CD4-positive, alpha-beta T cell (primary cell): ENCODE data around the gene GRM5. TPM values are rescaled to one million over a fixed set of nuclear protein-coding genes. Genes with fewer than 3 reads are reported as not detected.

Source experiments
- ATAC-seq: fragments of 200-7000 bp; cut with Tn5 transposase; one replicate; pipeline ENCODE4 v1.10.0; 2022; ENCODE audit warnings: mild to moderate bottlenecking; ENCODE audit not compliant: poor library complexity
- CTCF ChIA-PET: fragments of 350-600 bp; sonication (Branson Sonifier 250); formaldehyde crosslinking; loops from one replicate; lab custom pipeline; 2021; ENCODE audit warnings: antibody characterized with exemption, inconsistent platforms; lab: Charles Lee
- POLR2A ChIA-PET: fragments of 350-600 bp; sonication (Branson Sonifier 250); formaldehyde crosslinking; loops from one replicate; lab custom pipeline; 2021; ENCODE audit warnings: antibody characterized with exemption, inconsistent platforms; lab: Charles Lee
- DNase-seq, 14 experiments: peaks; one replicate each; pipeline ENCODE4 v3.0.0-alpha.2; 2013 to 2020; ENCODE audit warnings: mixed read lengths in 2 of 14
- H3K27ac ChIP-seq, 2 donors: one replicate each; pipeline versions ENCODE4 v1.5.1 to v1.7.0; 2013; ENCODE audit warnings: low read length in 2 of 2, low read depth in 1 of 2, mild to moderate bottlenecking in 1 of 2
- H3K27me3 ChIP-seq, 2 experiments: 1 replicate in 1 of 2; 2 replicates in 1 of 2; pipeline versions ENCODE4 v1.6.1 to v1.7.0; 2013; ENCODE audit warnings: low read length in 2 of 2, control low read depth in 1 of 2, mild to moderate bottlenecking in 1 of 2, moderate library complexity in 1 of 2; ENCODE audit not compliant: insufficient read depth in 2 of 2, control insufficient read depth in 1 of 2
- H3K36me3 ChIP-seq: one replicate; pipeline ENCODE4 v1.6.1; 2013; ENCODE audit warnings: low read length, control low read depth; ENCODE audit not compliant: insufficient read depth
- H3K4me1 ChIP-seq: one replicate; pipeline ENCODE4 v1.6.1; 2013; ENCODE audit warnings: low read length, control low read depth; ENCODE audit not compliant: insufficient read depth
- H3K4me3 ChIP-seq: one replicate; pipeline ENCODE4 v1.5.1; 2013; ENCODE audit warnings: mild to moderate bottlenecking, low read length, moderate library complexity
- H3K9me3 ChIP-seq, 2 experiments: 1 replicate in 1 of 2; 2 replicates in 1 of 2; pipeline versions ENCODE4 v1.6.1 to v1.7.0; 2013; ENCODE audit warnings: low read length in 2 of 2, mild to moderate bottlenecking in 2 of 2, control low read depth in 1 of 2, moderate library complexity in 1 of 2; ENCODE audit not compliant: control insufficient read depth in 1 of 2, insufficient read depth in 1 of 2
- H3K27ac Mint-ChIP-seq: one replicate; pipeline ENCODE4 v1.8.0; 2020; ENCODE audit warnings: mixed read lengths
- H3K27me3 Mint-ChIP-seq: one replicate; pipeline ENCODE4 v1.8.0; 2021; ENCODE audit warnings: mixed read lengths
- H3K36me3 Mint-ChIP-seq: one replicate; pipeline ENCODE4 v1.8.0; 2021; ENCODE audit warnings: low read depth, mixed read lengths
- H3K4me1 Mint-ChIP-seq: one replicate; pipeline ENCODE4 v1.8.0; 2021; ENCODE audit warnings: low read depth, mixed read lengths
- H3K4me3 Mint-ChIP-seq: one replicate; pipeline ENCODE4 v1.8.0; 2020; ENCODE audit warnings: mild to moderate bottlenecking, mixed read lengths
- H3K9me3 Mint-ChIP-seq: one replicate; pipeline ENCODE4 v1.8.0; 2020; ENCODE audit warnings: mixed read lengths
- intact Hi-C, 2 experiments: fragments of 100-400 bp; cut with DNase I in 1 of 2; cut with micrococcal nuclease in 1 of 2; formaldehyde crosslinking; loops; one replicate each; pipeline versions ENCODE4 v1.15.1 to v1.9.0; 2023 to 2025; cut with DNase I, micrococcal nuclease
- total RNA-seq, 174 experiments: library from RNA in 2 of 174; stranded (reverse) in 2 of 174; gene quantifications; one replicate each; pipeline ENCODE4 v1.2.3 and lab custom pipeline; 2021 to 2026
- TF ChIP-seq, protein P1 (sequence below): fragments of 200-600 bp; IDR thresholded peaks from one replicate; pipeline ENCODE4 v1.8.0; 2022; ENCODE audit warnings: antibody characterized with exemption, mild to moderate bottlenecking

The GRM5 gene
- total RNA-seq, 2 experiments from 2014 or later: not detected

- POLR2A ChIA-PET: no interaction called here
- no peak overlapping the region for H3K4me3 Mint-ChIP-seq
- peaks cover 2% of the 10 kb centered on the region for H3K9me3 Mint-ChIP-seq
- Histone ChIP-seq H3K27ac (no peak overlapping the region), H3K4me1 (no peaks in the 10 kb centered on the region), H3K36me3 (no peaks in the 10 kb centered on the region), H3K4me3 (no peak overlapping the region), H3K27me3 (no peaks in the 10 kb centered on the region), H3K9me3 (no peaks in the 10 kb centered on the region)
- ATAC-seq (no peak), DNase-seq (no peak)
- TF ChIP-seq, protein P1, sequence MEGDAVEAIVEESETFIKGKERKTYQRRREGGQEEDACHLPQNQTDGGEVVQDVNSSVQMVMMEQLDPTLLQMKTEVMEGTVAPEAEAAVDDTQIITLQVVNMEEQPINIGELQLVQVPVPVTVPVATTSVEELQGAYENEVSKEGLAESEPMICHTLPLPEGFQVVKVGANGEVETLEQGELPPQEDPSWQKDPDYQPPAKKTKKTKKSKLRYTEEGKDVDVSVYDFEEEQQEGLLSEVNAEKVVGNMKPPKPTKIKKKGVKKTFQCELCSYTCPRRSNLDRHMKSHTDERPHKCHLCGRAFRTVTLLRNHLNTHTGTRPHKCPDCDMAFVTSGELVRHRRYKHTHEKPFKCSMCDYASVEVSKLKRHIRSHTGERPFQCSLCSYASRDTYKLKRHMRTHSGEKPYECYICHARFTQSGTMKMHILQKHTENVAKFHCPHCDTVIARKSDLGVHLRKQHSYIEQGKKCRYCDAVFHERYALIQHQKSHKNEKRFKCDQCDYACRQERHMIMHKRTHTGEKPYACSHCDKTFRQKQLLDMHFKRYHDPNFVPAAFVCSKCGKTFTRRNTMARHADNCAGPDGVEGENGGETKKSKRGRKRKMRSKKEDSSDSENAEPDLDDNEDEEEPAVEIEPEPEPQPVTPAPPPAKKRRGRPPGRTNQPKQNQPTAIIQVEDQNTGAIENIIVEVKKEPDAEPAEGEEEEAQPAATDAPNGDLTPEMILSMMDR: no peak
- H3K27me3 Mint-ChIP-seq: no peaks in the 10 kb centered on the region
- H3K4me1 Mint-ChIP-seq: no peaks in the 10 kb centered on the region
- no peak overlapping the region for H3K27ac Mint-ChIP-seq
- intact Hi-C loops: no loop called here
- H3K36me3 Mint-ChIP-seq: no peaks in the 10 kb centered on the region
- CTCF ChIA-PET: no interaction called here
These were observed 368.6 kb downstream of the GRM5 start for GRCh38 chr11:88697139-88697538.

DNA sequence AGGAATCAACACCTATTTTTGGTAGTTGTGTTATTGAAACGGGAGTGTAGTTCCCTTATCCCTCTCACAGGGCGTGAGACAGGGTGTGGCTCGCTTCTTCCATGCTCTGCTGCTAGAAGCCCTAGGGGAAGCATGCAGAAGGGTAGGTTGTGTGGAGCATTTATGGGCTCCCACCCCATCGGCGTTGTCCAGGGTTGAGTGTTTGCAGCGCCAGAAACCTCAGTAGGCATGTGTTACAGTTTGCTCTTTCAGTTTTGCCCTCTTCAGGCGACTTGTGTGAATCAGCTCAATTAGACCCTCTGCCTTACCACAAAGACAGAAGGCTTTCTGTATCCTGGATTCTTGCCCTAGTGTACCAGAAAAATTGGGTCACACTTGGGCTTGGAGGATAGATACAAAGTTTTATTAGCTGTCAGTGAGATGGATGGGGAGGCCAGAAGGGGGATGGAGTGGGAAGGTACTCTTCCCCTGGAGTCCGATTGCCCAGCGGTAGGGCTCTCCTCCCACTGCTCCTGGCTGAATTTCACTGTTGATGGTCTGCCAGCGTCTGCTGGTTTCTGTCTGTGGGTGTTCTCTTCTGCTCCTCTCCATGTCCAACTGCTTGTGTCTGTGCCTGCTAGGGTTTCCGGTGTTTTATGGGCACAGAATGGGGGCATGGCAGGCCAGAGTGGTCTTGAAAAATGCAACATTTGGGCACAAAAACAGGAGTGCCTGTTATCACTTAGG lies 369.9 kb downstream of the GRM5 start:
- no peaks in the 10 kb centered on the region for H3K9me3 ChIP-seq
- Mint-ChIP-seq H3K9me3 (peaks cover 2% of the 10 kb centered on the region), H3K4me1 (no peaks in the 10 kb centered on the region), H3K27me3 (no peaks in the 10 kb centered on the region), H3K27ac (no peak overlapping the region), H3K36me3 (no peaks in the 10 kb centered on the region), H3K4me3 (no peak overlapping the region)
- intact Hi-C loops: no loop called here
- H3K27me3 ChIP-seq: no peaks in the 10 kb centered on the region
- ATAC-seq: no peak
- H3K27ac ChIP-seq: no peak overlapping the region
- CTCF ChIA-PET: no interaction called here
- DNase-seq: no peak
- TF ChIP-seq, protein P1: no peak
- H3K36me3 ChIP-seq: no peaks in the 10 kb centered on the region
- POLR2A ChIA-PET: no interaction called here
- H3K4me1 ChIP-seq: no peaks in the 10 kb centered on the region
- H3K4me3 ChIP-seq: no peak overlapping the region

- Mint-ChIP-seq H3K4me1 (peaks cover 9% of the 10 kb centered on the region), H3K36me3 (no peaks in the 10 kb centered on the region), H3K9me3 (no peaks in the 10 kb centered on the region), H3K27ac (no peak overlapping the region), H3K27me3 (no peaks in the 10 kb centered on the region), H3K4me3 (no peak overlapping the region)
- ChIA-PET CTCF (no interaction called here), POLR2A (no interaction called here)
- intact Hi-C loops: no loop called here
- H3K36me3 ChIP-seq: no peaks in the 10 kb centered on the region
- H3K27ac ChIP-seq: no peak overlapping the region
- no peaks in the 10 kb centered on the region for H3K27me3 ChIP-seq
- TF ChIP-seq, protein P1: no peak
- DNase-seq (no peak), ATAC-seq (no peak)
- no peak overlapping the region for H3K4me3 ChIP-seq
- no peaks in the 10 kb centered on the region for H3K4me1 ChIP-seq
- H3K9me3 ChIP-seq: no peaks in the 10 kb centered on the region
These were observed 373.3 kb downstream of the GRM5 start for GRCh38 chr11:88692306-88693086.
